Embryonic facial prominence (tissue), 1 donor: ENCODE data around the gene ACADL.

Experiments used
- DNase-seq: peaks from one replicate; pipeline ENCODE4 v3.0.0-alpha.2; 2016; ENCODE audit errors: extremely low spot score

Gene ACADL

DNA sequence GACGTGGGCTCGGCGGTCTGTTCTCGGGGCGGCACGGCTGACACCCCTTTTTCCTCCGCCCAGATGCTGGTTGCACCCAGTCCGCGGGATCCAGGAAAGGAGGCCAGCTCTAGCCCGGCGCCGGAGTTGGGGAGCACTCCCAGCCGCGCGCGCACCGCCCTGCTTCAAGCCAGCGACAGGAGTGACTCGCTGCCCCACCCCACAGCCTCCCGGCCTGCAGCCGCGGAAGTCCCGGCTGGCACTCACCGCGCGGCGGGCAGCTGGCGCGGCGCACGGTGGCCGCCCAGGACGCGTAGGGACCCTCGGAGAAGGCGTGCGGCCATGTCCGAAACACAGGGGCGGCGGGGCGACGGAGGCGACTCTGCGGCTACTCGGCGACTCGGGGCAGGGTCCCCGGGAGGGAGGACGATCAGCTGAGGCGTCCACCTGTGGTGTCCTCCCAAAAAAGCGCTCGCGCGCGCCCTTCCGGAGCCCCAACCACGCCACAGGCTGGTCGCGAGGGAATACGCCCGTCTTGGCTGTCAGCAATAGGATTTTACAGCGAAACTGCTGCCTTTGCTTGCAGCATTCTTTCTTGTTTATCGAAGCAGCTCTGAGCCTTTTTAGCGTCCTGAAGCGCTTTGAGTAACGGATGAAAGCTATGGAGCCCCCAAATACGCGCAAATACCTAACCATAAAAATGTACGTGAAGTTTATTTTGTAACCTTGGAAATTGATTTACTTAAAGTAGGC, at the start of gene ACADL:
ACADL (minus strand) TSS at position 507 of the 732 bp plus-strand sequence; CDS start at position 323, 184 bp downstream.
- DNase-seq: no peak

- no peak for DNase-seq
Measured at GRCh38 chr2:210271300-210271699, 46.1 kb upstream of the ACADL start.

DNA sequence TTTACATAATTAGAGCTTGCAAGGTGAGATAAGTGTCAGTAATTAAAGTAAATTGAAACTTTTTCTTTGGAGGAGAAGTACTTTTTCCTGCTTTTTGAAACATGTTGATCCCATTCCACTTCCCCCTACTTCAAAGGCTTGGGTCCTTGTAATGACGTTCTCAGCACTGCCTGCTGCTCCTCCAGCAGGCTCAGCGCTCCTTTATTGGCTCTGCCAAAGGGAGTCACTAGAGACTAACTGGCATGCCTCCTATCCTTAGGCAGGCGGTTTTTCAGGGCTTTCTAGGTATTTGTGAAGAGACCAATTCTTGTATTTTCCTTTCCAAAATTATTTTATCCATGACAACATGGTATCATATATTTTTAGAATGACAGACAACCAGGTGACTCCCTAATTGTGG, 43.9 kb upstream of the ACADL start:
- no peak for DNase-seq

- DNase-seq: no peak
Measured at GRCh38 chr2:210268281-210268680, 43.0 kb upstream of the ACADL start.

GRCh38 chr2:210267698-210268097, 42.5 kb upstream of the ACADL start:
- no peak for DNase-seq

- no peak for DNase-seq
Measured at GRCh38 chr2:210264282-210264681, 39.0 kb upstream of the ACADL start.

DNA sequence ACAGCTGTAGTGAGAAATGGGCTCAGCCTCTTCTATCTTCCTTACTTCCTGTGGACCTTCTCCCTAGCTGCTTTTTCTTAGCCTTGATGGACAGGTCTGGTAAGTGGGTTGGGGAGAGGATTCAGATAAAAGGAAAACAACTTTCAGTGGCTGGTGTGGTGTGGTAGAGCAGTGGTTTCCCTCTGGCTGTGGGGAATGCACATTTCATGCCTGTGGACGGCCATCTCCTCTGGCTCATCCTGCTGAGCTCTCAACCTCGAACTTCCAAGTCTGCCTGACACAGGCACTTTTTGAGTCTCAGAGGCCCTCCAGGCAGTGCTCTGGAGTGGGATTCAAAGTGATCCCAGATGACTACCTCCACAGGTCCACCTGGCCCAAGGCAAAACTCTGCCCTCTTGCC, 38.6 kb upstream of the ACADL start:
- no peak for DNase-seq

DNA sequence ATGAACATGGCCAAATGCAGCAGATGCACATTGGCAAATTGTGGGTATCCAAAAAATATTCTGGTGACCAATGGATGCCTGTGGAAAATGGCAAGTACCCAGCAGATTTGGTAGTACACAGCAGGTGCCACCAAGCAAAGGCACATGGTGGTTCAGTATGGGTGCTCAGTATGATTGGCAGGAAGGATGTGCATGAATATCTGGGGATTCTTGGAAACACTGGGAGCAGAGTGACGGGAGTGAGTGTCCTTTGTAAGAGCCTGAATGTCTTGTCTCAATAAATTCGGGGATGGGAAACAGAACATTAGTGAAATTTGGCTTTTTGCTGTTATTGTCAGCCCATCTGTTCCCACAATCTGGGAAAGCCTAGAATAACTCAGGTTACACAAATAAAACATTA, 36.8 kb upstream of the ACADL start:
- DNase-seq: no peak

- no peak for DNase-seq
Measured at GRCh38 chr2:210259687-210260086, 34.4 kb upstream of the ACADL start.

- DNase-seq: no peak
Measured at GRCh38 chr2:210252699-210253606, 27.7 kb upstream of the ACADL start.

- no peak for DNase-seq
Measured at GRCh38 chr2:210250622-210251021, 25.4 kb upstream of the ACADL start.

GRCh38 chr2:210233487-210233886, 8.2 kb upstream of the ACADL start:
- no peak for DNase-seq

GRCh38 chr2:210230984-210231383, 5.7 kb upstream of the ACADL start:
- DNase-seq: no peak

DNA sequence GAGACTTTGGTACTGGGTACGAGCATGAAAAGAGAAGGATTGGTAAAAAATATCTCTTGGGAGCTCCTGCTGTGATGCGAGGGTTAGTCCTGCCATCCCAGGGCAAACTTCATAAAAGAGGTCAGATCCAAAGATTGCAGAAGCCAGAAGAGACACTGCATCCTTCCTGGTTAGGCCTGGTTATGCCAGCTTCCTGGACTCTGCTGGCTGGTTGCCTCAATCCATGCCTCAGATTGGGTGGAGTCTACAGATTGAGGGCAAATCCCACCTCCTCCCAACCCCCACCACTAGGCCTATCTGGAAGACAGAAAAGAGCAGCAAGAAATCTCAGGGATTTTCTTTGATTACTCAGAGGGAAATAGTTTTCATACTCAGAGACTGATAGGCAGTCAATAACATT, 5.3 kb upstream of the ACADL start:
- no peak for DNase-seq

GRCh38 chr2:210228586-210228985, 3.3 kb upstream of the ACADL start:
- DNase-seq: no peak

- DNase-seq: no peak
Measured at GRCh38 chr2:210227290-210228088, 2.2 kb upstream of the ACADL start.

GRCh38 chr2:210226223-210226622, 976 bp upstream of the ACADL start:
- no peak for DNase-seq

- DNase-seq: no peak
Measured at GRCh38 chr2:210224591-210224940, 681 bp downstream of the ACADL start.

- DNase-seq: no peak
Measured at GRCh38 chr2:210215120-210215519, 10.1 kb downstream of the ACADL start.

DNA sequence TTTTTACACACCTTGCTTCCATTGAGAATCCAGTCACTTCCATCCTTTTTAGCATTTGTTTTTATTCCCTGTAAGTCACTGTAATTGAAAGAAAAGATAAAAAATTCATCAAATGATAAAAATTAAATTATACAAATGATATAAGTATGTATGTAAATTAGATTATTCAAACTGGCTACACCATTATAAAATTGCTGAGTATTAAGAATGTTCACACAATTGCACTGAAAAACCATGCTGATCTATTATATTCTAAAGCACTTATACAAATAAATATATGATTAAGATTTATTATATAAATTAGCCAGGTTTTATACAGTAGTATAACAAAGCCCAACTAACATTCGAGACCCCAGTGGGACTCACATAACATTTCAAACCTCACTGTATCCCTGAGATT, 15.1 kb downstream of the ACADL start:
- no peak for DNase-seq

- no peak for DNase-seq
Measured at GRCh38 chr2:210207929-210208328, 17.3 kb downstream of the ACADL start.

- DNase-seq: no peak
Measured at GRCh38 chr2:210203558-210203957, 21.7 kb downstream of the ACADL start.
